HG03460 (cell line): ENCODE measurements around the gene THPO.

ENCODE experiments used
- ATAC-seq: cut with Tn5 transposase; IDR thresholded peaks from one replicate; pipeline ENCODE4 v1.9.1; 2021; ENCODE audit not compliant: unreplicated experiment

The THPO gene

GRCh38 chr3:184377882-184378445 is at the start of gene THPO:
TSS of gene THPO (minus strand) at chr3:184378207. CDS start at chr3:184376259, 1,948 bp downstream.
- ATAC-seq: no peak

- no peak for ATAC-seq
Measured at GRCh38 chr3:184426691-184427141, 48.7 kb upstream of the THPO start.

GRCh38 chr3:184423561-184423960 is 45.6 kb upstream of the THPO start:
- ATAC-seq: no peak

GRCh38 chr3:184419171-184419570 is 41.2 kb upstream of the THPO start:
- ATAC-seq: no peak

- peak; percentile 86 for ATAC-seq
Measured at GRCh38 chr3:184417619-184418327, 39.8 kb upstream of the THPO start.

- ATAC-seq: no peak
Measured at GRCh38 chr3:184415203-184415490, 37.1 kb upstream of the THPO start.

GRCh38 chr3:184414418-184415202 is 36.6 kb upstream of the THPO start:
- no peak for ATAC-seq

GRCh38 chr3:184409946-184410500 is 32.0 kb upstream of the THPO start:
- ATAC-seq: no peak

GRCh38 chr3:184409331-184409926 is 31.4 kb upstream of the THPO start:
- ATAC-seq: no peak

GRCh38 chr3:184405075-184406030 is 27.3 kb upstream of the THPO start:
- ATAC-seq: no peak

- ATAC-seq: no peak
Measured at GRCh38 chr3:184399410-184399809, 21.4 kb upstream of the THPO start.

GRCh38 chr3:184395320-184395660 is 17.3 kb upstream of the THPO start:
- no peak for ATAC-seq

GRCh38 chr3:184391266-184391665 is 13.3 kb upstream of the THPO start:
- ATAC-seq: no peak

- no peak for ATAC-seq
Measured at GRCh38 chr3:184389935-184390528, 12.0 kb upstream of the THPO start.

GRCh38 chr3:184389384-184389783 is 11.4 kb upstream of the THPO start:
- no peak for ATAC-seq

- no peak for ATAC-seq
Measured at GRCh38 chr3:184388936-184389230, 10.9 kb upstream of the THPO start.

GRCh38 chr3:184388164-184388935 is 10.3 kb upstream of the THPO start:
- no peak for ATAC-seq

GRCh38 chr3:184387174-184387714 is 9.2 kb upstream of the THPO start:
- ATAC-seq: no peak
